ENCODE results near the gene RASGRP3. TPM values are rescaled to one million over a fixed set of nuclear protein-coding genes. Genes with fewer than 3 reads are reported as not detected.

Gene RASGRP3
- total and polyA plus RNA-seq, 2 of the 13 experiments (the other 11 are each of a cell fraction or from before 2014, with no cell fraction given), result 0.01 TPM; not detected in 1

DNA sequence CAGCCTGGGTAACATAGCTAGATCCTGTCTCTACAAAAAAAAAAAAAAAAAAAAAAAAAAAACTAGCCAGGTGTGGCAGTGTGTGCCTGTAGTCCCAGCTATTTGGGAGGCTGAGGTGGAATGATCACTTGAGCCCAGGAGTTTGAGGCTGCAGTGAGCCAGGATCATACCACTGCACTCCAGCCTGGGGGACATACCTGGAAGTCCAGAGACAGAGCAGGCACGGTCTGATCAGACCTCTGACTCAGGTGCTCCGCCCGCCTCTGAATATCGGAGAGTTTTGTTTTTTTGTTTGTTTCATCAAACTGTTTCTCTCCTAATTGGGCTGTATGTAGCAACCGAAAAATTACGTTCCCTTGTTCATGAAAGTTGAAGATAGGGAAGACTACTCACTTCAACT, 49.2 kb downstream of the RASGRP3 start:
- H3K79me2 ChIP-seq (ENCODE audit: insufficient read depth, low read length), result no peaks in the 10 kb centered on the region
- H3K4me1 ChIP-seq (ENCODE audit: insufficient read depth, low read length), result no peaks in the 10 kb centered on the region
- 61% methylated on average over 6 of the region's 6 CpGs for WGBS (ENCODE audit: low lambda C conversion rate)
- no peaks in the 10 kb centered on the region for H3K9me3 ChIP-seq (ENCODE audit: low read length)
- ATAC-seq (no peak), FAIRE-seq (no peak), DNase-seq (ENCODE audit: low spot score) (no peak)
- H3K27ac ChIP-seq (ENCODE audit: extremely low read length, insufficient read depth, low read length), result no peak overlapping the region
- TF ChIP-seq HOXA9 (CRISPR knock-in tag; IDR thresholded peaks at IDR 0.05; ENCODE audit: borderline replicate concordance) (no peak), SAP130 (CRISPR knock-in tag; IDR thresholded peaks at IDR 0.05; ENCODE audit: low read depth) (no peak), BRCA1 (CRISPR knock-in tag; IDR thresholded peaks at IDR 0.05) (no peak), ZNF761 (CRISPR knock-in tag; conservative IDR thresholded peaks at IDR 0.05) (no peak), CBX2 (IDR thresholded peaks at IDR 0.05; ENCODE audit: low read depth, low read length) (no peak), CBX2 (CRISPR knock-in tag; IDR thresholded peaks at IDR 0.05; ENCODE audit: low read depth) (no peak), LCORL (IDR thresholded peaks at IDR 0.05) (no peak), LCORL (CRISPR knock-in tag; IDR thresholded peaks at IDR 0.05) (no peak), TOE1 (CRISPR knock-in tag; IDR thresholded peaks at IDR 0.05) (no peak), ZBTB1 (CRISPR knock-in tag; IDR thresholded peaks at IDR 0.05; ENCODE audit: borderline replicate concordance) (no peak), ZNF160 (CRISPR knock-in tag; IDR thresholded peaks at IDR 0.05) (no peak), RNF219 (CRISPR knock-in tag; IDR thresholded peaks at IDR 0.05) (no peak), ZNF552 (CRISPR knock-in tag; IDR thresholded peaks at IDR 0.05; ENCODE audit: borderline replicate concordance) (no peak), ZNF576 (CRISPR knock-in tag; IDR thresholded peaks at IDR 0.05) (no peak)
- TF ChIP-seq, protein P1, sequence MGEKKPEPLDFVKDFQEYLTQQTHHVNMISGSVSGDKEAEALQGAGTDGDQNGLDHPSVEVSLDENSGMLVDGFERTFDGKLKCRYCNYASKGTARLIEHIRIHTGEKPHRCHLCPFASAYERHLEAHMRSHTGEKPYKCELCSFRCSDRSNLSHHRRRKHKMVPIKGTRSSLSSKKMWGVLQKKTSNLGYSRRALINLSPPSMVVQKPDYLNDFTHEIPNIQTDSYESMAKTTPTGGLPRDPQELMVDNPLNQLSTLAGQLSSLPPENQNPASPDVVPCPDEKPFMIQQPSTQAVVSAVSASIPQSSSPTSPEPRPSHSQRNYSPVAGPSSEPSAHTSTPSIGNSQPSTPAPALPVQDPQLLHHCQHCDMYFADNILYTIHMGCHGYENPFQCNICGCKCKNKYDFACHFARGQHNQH (CRISPR knock-in tag; IDR thresholded peaks at IDR 0.05), result no peak
- no peak overlapping the region for H3K4me2 ChIP-seq (ENCODE audit: low read depth, low read length)
- H3K36me3 ChIP-seq (replicated peaks in 1 of 2; ENCODE audit: control insufficient read depth in 1 of 2, insufficient read depth in 2 of 2, low read length in 2 of 2), result no peaks in the 10 kb centered on the region
- H3K27me3 ChIP-seq (ENCODE audit: control insufficient read depth in 1 of 2, insufficient read depth in 2 of 2, low read length in 2 of 2), result no peaks in the 10 kb centered on the region; a peak in 1 of 5 replicates
- in situ Hi-C loops (cut with HindIII; ENCODE audit: extremely low pct_ligation_motif_present, low pct_unique_long_range_greater_than_20kb), result no loop called here
- H4K20me1 ChIP-seq (ENCODE audit: insufficient read depth, low read length), result no peaks in the 10 kb centered on the region
- no peak overlapping the region for H3K9ac ChIP-seq (ENCODE audit: insufficient read depth, low read depth, low read length)
- intact Hi-C loops (cut with micrococcal nuclease; ENCODE audit: unreplicated experiment), result no loop called here
- CTCF ChIA-PET (ENCODE audit: low intra/inter-chr PET ratio, low total read pairs), result no interaction called here
- POLR2A ChIA-PET, result no interaction called here
- no TSS peak for BruUV-seq (replicated peaks)
- no peak overlapping the region for H2AFZ ChIP-seq (ENCODE audit: low read length)
- H3K4me3 ChIP-seq (replicated peaks in 1 of 3; ENCODE audit: insufficient read depth in 1 of 3, low read depth in 2 of 3, low read length in 3 of 3), result no peak overlapping the region
